GM12875 (cell line): ENCODE data around the gene FOXN3.

ENCODE experiments used
- H3K4me3 ChIP-seq: one replicate; pipeline ENCODE4 v1.5.1; 2011; ENCODE audit warnings: low read depth, low read length, control low read depth
- TF ChIP-seq, protein P1 (sequence below): IDR thresholded peaks from 2 replicates; pipeline ENCODE4 v1.5.1; 2011; ENCODE audit warnings: low read depth, mild to moderate bottlenecking, control low read depth, inconsistent platforms, low read length, moderate library complexity, borderline replicate concordance; ENCODE audit not compliant: insufficient read depth

The FOXN3 gene

DNA sequence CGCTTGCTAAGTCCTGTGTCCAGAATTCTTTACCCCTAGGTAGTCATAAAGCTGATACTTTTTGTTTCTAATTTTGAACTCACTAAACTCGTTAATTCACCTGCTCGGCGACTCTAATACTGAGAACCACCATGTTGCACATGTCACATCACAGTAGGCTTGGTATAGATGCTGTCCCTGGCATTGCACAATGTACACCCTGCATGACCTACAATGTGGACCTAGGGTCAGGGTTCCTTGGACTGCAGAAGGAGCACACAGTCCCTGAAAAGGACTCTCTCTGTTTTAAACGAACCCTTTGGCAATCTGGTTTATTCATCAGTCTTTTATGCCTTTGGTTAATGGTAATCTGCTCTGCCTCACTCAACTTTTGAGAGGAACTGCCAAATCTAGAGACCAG lies 272.4 kb downstream of the FOXN3 start:
- no peak overlapping the region for H3K4me3 ChIP-seq
- TF ChIP-seq, protein P1, sequence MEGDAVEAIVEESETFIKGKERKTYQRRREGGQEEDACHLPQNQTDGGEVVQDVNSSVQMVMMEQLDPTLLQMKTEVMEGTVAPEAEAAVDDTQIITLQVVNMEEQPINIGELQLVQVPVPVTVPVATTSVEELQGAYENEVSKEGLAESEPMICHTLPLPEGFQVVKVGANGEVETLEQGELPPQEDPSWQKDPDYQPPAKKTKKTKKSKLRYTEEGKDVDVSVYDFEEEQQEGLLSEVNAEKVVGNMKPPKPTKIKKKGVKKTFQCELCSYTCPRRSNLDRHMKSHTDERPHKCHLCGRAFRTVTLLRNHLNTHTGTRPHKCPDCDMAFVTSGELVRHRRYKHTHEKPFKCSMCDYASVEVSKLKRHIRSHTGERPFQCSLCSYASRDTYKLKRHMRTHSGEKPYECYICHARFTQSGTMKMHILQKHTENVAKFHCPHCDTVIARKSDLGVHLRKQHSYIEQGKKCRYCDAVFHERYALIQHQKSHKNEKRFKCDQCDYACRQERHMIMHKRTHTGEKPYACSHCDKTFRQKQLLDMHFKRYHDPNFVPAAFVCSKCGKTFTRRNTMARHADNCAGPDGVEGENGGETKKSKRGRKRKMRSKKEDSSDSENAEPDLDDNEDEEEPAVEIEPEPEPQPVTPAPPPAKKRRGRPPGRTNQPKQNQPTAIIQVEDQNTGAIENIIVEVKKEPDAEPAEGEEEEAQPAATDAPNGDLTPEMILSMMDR, result no peak

DNA sequence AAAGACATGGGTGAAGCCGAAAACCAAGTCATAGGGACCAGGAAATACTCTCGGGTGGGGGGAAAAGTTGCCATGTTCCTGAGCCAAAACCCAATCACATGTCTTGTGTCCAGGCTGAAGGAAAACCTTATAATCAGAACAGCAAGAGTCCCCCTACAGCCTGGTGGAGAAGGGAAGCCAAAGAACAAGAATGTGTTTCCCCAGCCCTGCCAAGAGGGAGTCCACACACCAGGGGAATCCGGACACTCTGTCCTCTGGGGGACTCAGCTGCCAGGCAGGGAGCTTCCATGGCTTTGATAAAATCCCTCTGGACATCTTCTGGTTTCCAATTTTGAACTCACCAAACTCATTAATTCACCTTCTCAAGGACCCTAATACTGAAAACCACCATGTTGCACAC lies 273.0 kb downstream of the FOXN3 start:
- no peak overlapping the region for H3K4me3 ChIP-seq
- TF ChIP-seq, protein P1, result no peak

DNA sequence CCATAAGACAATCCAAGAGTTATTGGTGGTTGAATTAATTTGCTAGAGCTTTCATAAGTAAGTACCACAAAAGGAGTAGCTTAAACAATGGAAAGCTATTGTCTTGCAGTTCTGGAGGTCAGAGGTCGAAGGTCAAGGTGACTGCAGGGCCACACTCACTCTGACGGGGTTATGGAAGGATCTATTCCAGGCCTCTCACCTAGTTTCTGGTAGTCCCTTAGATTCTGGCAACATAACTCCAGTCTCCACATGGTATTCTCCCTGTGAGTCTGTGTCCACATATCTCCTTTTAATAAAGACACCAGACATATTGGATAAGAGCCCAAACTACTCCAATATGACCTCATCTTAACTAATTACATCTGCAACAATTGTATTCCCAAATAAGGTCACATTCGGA lies 273.4 kb downstream of the FOXN3 start:
- TF ChIP-seq, protein P1, result no peak
- no peak overlapping the region for H3K4me3 ChIP-seq

DNA sequence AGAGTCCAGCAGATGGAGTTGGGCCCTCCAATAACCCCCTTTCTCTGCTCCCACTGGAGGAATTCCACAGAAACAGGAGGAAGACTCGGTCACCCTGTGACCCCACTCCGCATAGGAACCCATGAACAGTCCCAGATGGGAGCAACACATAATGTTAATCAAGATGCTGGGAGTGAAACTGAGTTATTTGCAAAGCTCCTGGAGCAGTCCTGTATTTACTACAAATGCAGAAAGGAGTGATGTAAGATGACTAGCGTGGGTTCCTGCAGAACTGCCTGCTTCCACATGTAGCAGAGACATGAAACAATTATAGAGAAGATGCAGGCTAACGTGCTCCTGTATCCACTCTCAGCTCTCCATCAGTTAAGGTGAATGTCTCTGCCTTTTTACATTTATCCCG lies 274.7 kb downstream of the FOXN3 start:
- no peak overlapping the region for H3K4me3 ChIP-seq
- TF ChIP-seq, protein P1, result no peak

DNA sequence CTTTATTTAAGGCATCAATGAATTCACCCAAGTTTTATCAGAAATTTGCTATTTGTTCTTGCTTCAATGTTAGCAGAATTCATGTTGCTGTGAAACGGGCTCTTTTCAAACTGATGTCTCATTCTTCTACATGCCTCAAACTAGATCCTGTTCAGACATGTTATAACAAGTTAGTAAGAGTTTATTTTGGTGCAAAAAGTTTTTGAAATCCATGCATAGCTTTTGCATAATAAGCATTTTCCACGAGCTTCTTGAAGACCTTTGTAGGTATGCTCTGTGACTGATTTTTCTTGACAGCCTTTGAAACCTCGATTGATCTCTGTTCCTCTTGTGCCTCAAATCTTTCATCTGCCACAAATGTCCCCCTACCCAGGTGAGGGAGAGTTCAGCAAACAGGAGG lies 275.2 kb downstream of the FOXN3 start:
- no peak overlapping the region for H3K4me3 ChIP-seq
- TF ChIP-seq, protein P1, result no peak

DNA sequence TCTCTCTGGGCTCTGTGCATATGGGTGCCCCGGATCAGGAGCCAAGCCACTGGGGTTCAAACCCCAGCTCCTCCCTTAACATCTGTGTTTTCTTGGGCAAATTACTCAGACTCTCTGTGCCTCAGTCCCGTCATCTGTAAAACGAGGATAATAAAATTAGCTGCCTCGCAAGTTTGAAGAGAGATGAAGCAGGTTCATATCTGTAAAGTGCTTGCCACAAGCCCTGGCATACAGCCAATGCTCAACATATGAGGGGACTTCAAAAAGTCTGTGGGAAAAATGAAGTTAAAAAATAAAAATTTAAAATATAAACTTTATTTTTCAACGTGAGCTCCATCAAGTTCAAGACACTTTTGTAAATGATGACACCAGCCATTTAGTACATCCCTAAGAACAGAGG lies 276.7 kb downstream of the FOXN3 start:
- TF ChIP-seq, protein P1, result no peak

DNA sequence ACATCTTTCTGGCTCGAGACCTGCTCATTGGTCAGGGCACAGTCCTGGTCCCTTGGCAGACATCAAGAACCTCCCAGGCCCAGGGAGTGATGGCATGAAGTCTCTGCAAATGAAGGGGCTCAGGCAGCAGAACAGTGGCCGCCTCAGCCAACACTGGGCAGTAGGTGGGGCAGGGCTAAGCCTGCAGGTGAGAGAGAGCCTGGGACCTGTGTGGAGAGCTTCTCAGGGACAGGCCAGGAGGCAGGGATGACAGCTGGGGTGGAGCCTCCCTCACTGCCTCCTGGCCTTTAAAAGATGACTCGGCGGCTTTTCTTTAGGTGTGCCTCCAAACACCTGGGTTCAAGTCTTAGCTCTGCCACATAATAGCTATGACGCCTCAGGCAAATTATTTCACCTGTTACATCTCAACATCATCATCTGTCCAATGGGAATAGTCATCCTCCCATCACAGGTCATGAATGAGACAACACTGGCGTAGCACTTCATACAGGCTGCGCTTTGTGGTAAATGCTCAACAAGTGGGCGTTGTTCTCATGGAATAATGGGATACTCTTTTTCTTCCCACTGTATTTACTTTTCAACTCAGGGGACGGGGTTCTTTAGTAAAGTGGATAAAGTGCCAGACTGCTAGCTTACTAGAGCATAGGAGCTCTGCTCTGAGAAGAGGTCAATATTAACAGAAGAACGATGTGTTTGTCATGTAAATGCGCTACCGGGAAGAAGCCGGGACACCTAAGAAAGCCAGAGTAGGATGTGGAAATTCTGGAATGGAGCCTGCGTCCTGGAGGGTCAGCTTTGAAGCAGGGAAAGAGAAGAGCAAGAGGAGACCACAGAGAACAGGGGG lies 277.4 kb downstream of the FOXN3 start:
- no peak overlapping the region for H3K4me3 ChIP-seq

More for the DNA sequence above, 276.7 kb downstream of the FOXN3 start:
- H3K4me3 ChIP-seq, result no peak overlapping the region

More for the DNA sequence above, 277.4 kb downstream of the FOXN3 start:
- TF ChIP-seq, protein P1, result no peak
